ENCODE measurements around the gene NPAS2.

Gene NPAS2

GRCh38 chr2:100948942-100949811, 129.2 kb downstream of the NPAS2 start:
- H3K27me3 ChIP-seq (replicated peaks; ENCODE audit: insufficient read depth, low read length), result no peaks in the 10 kb centered on the region
- no peaks in the 10 kb centered on the region for H3K9me2 ChIP-seq (replicated peaks; ENCODE audit: insufficient read depth, low read length)
- no peaks in the 10 kb centered on the region for H3K79me2 ChIP-seq (ENCODE audit: low read length)
- no peak overlapping the region for H3K27ac ChIP-seq (ENCODE audit: low read length)
- H3K4me3 ChIP-seq (ENCODE audit: low read length), result no peak overlapping the region
- H3K4me2 ChIP-seq (ENCODE audit: low read depth, low read length), result no peak overlapping the region
- DNase-seq, result no peak
- H3K4me1 ChIP-seq (ENCODE audit: low read length), result peaks cover 9% of the 10 kb centered on the region; the same call in 1 of the 2 replicates
- no peaks in the 10 kb centered on the region for H3K36me3 ChIP-seq (replicated peaks; ENCODE audit: insufficient read depth, low read length)
- H2AFZ ChIP-seq (ENCODE audit: low read length), result no peak overlapping the region
- H3K9me3 ChIP-seq (replicated peaks; ENCODE audit: insufficient read depth, low read length), result no peaks in the 10 kb centered on the region
- no peak overlapping the region for H3K9ac ChIP-seq (ENCODE audit: low read length)
- TF ChIP-seq EZH2phosphoT487 (IDR thresholded peaks at IDR 0.05; ENCODE audit: low read length), result no peak
- no peak for TF ChIP-seq CTCF (IDR thresholded peaks at IDR 0.05; ENCODE audit: low read length)
- TF ChIP-seq EZH2 (optimal IDR thresholded peaks at IDR 0.05; ENCODE audit: low read depth, low read length), result no peak
- no peaks in the 10 kb centered on the region for H3F3A ChIP-seq (ENCODE audit: insufficient read depth, low read length)
- no peaks in the 10 kb centered on the region for H4K20me1 ChIP-seq (ENCODE audit: insufficient read depth, low read length)

GRCh38 chr2:100952512-100952911, 132.6 kb downstream of the NPAS2 start:
- no peaks in the 10 kb centered on the region for H3K36me3 ChIP-seq (replicated peaks; ENCODE audit: insufficient read depth, low read length)
- peaks cover 15% of the 10 kb centered on the region; the same call in 1 of the 2 replicates for H3K4me1 ChIP-seq (ENCODE audit: low read length)
- no peak overlapping the region for H2AFZ ChIP-seq (ENCODE audit: low read length)
- no peaks in the 10 kb centered on the region for H3K79me2 ChIP-seq (ENCODE audit: low read length)
- H3K9ac ChIP-seq (ENCODE audit: low read length), result no peak overlapping the region
- no peaks in the 10 kb centered on the region for H3F3A ChIP-seq (ENCODE audit: insufficient read depth, low read length)
- H4K20me1 ChIP-seq (ENCODE audit: insufficient read depth, low read length), result no peaks in the 10 kb centered on the region
- no peaks in the 10 kb centered on the region for H3K9me3 ChIP-seq (replicated peaks; ENCODE audit: insufficient read depth, low read length)
- TF ChIP-seq CTCF (IDR thresholded peaks at IDR 0.05; ENCODE audit: low read length) (no peak), EZH2 (optimal IDR thresholded peaks at IDR 0.05; ENCODE audit: low read depth, low read length) (no peak), EZH2phosphoT487 (IDR thresholded peaks at IDR 0.05; ENCODE audit: low read length) (no peak)
- no peak overlapping the region for H3K27ac ChIP-seq (ENCODE audit: low read length)
- H3K9me2 ChIP-seq (replicated peaks; ENCODE audit: insufficient read depth, low read length), result no peaks in the 10 kb centered on the region
- no peak overlapping the region for H3K4me3 ChIP-seq (ENCODE audit: low read length)
- no peak overlapping the region for H3K4me2 ChIP-seq (ENCODE audit: low read depth, low read length)
- no peaks in the 10 kb centered on the region for H3K27me3 ChIP-seq (replicated peaks; ENCODE audit: insufficient read depth, low read length)
- DNase-seq, result no peak

GRCh38 chr2:100953406-100954043, 133.6 kb downstream of the NPAS2 start:
- Histone ChIP-seq H3F3A (ENCODE audit: insufficient read depth, low read length) (no peaks in the 10 kb centered on the region), H3K79me2 (ENCODE audit: low read length) (no peaks in the 10 kb centered on the region), H3K27ac (ENCODE audit: low read length) (no peak overlapping the region), H3K4me2 (ENCODE audit: low read depth, low read length) (no peak overlapping the region), H4K20me1 (ENCODE audit: insufficient read depth, low read length) (no peaks in the 10 kb centered on the region), H3K9ac (ENCODE audit: low read length) (no peak overlapping the region), H3K4me3 (ENCODE audit: low read length) (no peak overlapping the region), H3K9me2 (replicated peaks; ENCODE audit: insufficient read depth, low read length) (no peaks in the 10 kb centered on the region), H3K36me3 (replicated peaks; ENCODE audit: insufficient read depth, low read length) (no peaks in the 10 kb centered on the region), H2AFZ (ENCODE audit: low read length) (no peak overlapping the region), H3K9me3 (replicated peaks; ENCODE audit: insufficient read depth, low read length) (no peaks in the 10 kb centered on the region), H3K27me3 (replicated peaks; ENCODE audit: insufficient read depth, low read length) (no peaks in the 10 kb centered on the region), H3K4me1 (ENCODE audit: low read length) (peaks cover 19% of the 10 kb centered on the region)
- TF ChIP-seq CTCF (IDR thresholded peaks at IDR 0.05; ENCODE audit: low read length) (no peak), EZH2phosphoT487 (IDR thresholded peaks at IDR 0.05; ENCODE audit: low read length) (no peak), EZH2 (optimal IDR thresholded peaks at IDR 0.05; ENCODE audit: low read depth, low read length) (no peak)
- DNase-seq, result no peak

Measured in MM.1S (cell line).